ENCODE data around the gene SEC24C. TPM values are rescaled to one million over a fixed set of nuclear protein-coding genes. Genes with fewer than 3 reads are reported as not detected.
"Not testable (repeated sequence)": the region's sequence is repeated elsewhere in the genome, so short reads cannot be mapped to it uniquely, and the experiment has no call there.

The SEC24C gene
- total RNA-seq, 2 experiments from 2014 or later: 52.0 to 54.2 TPM

GRCh38 chr10:73716251-73716650, 27.9 kb upstream of the SEC24C start:
- H3K4me1 Mint-ChIP-seq (ENCODE audit: low read depth): no peaks in the 10 kb centered on the region
- TF ChIP-seq, protein P1, sequence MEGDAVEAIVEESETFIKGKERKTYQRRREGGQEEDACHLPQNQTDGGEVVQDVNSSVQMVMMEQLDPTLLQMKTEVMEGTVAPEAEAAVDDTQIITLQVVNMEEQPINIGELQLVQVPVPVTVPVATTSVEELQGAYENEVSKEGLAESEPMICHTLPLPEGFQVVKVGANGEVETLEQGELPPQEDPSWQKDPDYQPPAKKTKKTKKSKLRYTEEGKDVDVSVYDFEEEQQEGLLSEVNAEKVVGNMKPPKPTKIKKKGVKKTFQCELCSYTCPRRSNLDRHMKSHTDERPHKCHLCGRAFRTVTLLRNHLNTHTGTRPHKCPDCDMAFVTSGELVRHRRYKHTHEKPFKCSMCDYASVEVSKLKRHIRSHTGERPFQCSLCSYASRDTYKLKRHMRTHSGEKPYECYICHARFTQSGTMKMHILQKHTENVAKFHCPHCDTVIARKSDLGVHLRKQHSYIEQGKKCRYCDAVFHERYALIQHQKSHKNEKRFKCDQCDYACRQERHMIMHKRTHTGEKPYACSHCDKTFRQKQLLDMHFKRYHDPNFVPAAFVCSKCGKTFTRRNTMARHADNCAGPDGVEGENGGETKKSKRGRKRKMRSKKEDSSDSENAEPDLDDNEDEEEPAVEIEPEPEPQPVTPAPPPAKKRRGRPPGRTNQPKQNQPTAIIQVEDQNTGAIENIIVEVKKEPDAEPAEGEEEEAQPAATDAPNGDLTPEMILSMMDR (IDR thresholded peaks at IDR 0.05): no peak
- Histone ChIP-seq H3K9me3 (ENCODE audit: control insufficient read depth in 1 of 2, insufficient read depth in 1 of 2, low read length in 2 of 2) (no peaks in the 10 kb centered on the region), H3K36me3 (ENCODE audit: insufficient read depth, low read length) (peaks cover 52% of the 10 kb centered on the region), H3K4me1 (ENCODE audit: insufficient read depth, low read length) (no peaks in the 10 kb centered on the region), H3K27ac (ENCODE audit: low read depth in 1 of 2, low read length in 2 of 2) (no peak overlapping the region), H3K4me3 (ENCODE audit: low read length) (no peak overlapping the region), H3K27me3 (ENCODE audit: control insufficient read depth in 1 of 2, insufficient read depth in 2 of 2, low read length in 2 of 2) (no peaks in the 10 kb centered on the region)
- intact Hi-C loops (cut with DNase I, micrococcal nuclease): no loop called here
- H3K36me3 Mint-ChIP-seq (ENCODE audit: low read depth): peaks cover 61% of the 10 kb centered on the region
- H3K27ac Mint-ChIP-seq: no peak overlapping the region
- H3K9me3 Mint-ChIP-seq: no peaks in the 10 kb centered on the region
- ChIA-PET POLR2A (no interaction called here), CTCF (interaction anchor here (1.1 kb wide), 1 partner anchor 161 kb away, joined by 4 read pairs; no protein-coding TSS in a partner anchor)
- ATAC-seq (ENCODE audit: poor library complexity) (no peak), DNase-seq (no peak)
- no peaks in the 10 kb centered on the region for H3K27me3 Mint-ChIP-seq
- no peak overlapping the region for H3K4me3 Mint-ChIP-seq

DNA sequence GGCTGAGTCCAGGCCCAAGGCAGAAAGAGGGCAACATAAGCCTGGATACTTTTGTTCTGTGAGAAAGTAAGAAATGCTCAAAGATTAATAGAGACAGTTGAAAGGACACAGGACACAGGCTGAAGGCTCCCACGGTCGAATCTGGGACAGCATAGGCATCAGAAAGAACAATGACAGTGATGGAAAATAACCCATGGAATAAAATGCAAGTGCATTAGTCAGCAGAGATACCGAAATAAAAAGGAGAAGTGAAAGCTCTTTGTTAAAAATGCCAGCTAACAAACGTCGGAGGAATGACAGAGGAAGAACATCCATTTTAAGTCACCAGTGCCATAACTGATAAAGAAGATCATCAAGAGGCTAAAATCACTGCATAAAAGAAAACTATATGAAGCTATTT, 26.6 kb upstream of the SEC24C start:
- H3K4me3 ChIP-seq (ENCODE audit: low read length): no peak overlapping the region
- H3K27ac ChIP-seq (ENCODE audit: low read depth in 1 of 2, low read length in 2 of 2): no peak overlapping the region
- no peaks in the 10 kb centered on the region for H3K9me3 Mint-ChIP-seq
- peaks cover 69% of the 10 kb centered on the region for H3K36me3 Mint-ChIP-seq (ENCODE audit: low read depth)
- H3K4me1 ChIP-seq (ENCODE audit: insufficient read depth, low read length): no peaks in the 10 kb centered on the region
- peak overlapping the region; percentile 22 for H3K27ac Mint-ChIP-seq
- POLR2A ChIA-PET: no interaction called here
- no peak overlapping the region for H3K4me3 Mint-ChIP-seq
- DNase-seq (peak in 2 of 14 experiments; percentile 23 to 28), ATAC-seq (ENCODE audit: poor library complexity) (no peak)
- no peaks in the 10 kb centered on the region for H3K27me3 Mint-ChIP-seq
- no peaks in the 10 kb centered on the region for H3K9me3 ChIP-seq (ENCODE audit: control insufficient read depth in 1 of 2, insufficient read depth in 1 of 2, low read length in 2 of 2)
- H3K27me3 ChIP-seq (ENCODE audit: control insufficient read depth in 1 of 2, insufficient read depth in 2 of 2, low read length in 2 of 2): no peaks in the 10 kb centered on the region
- H3K36me3 ChIP-seq (ENCODE audit: insufficient read depth, low read length): peaks cover 60% of the 10 kb centered on the region
- intact Hi-C loops (cut with DNase I, micrococcal nuclease): no loop called here
- CTCF ChIA-PET: interaction anchor here (1.0 kb wide), 1 partner anchor 15 kb away, joined by 3 read pairs; no protein-coding TSS in a partner anchor
- TF ChIP-seq, protein P1 (IDR thresholded peaks at IDR 0.05): no peak
- H3K4me1 Mint-ChIP-seq (ENCODE audit: low read depth): no peaks in the 10 kb centered on the region

DNA sequence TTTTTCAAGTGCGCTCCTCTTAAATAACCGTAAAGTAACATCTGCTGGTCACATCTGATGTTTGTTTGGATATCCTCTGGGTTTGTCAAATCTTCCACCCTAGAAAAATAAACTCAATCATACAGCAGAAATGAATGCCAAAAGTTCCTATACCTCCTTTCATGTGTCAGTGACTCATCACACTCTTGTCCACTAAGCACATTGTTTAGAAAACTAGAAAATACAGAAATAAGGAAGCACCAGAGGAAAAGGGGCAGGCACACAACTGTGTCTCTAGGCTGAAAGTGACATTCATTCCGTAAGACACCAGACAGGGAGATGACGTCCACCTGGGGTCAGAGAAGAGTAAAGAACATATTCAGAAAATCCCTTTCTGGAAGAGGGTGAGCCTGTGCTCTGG, 23.6 kb upstream of the SEC24C start:
- H3K27ac ChIP-seq (ENCODE audit: low read depth in 1 of 2, low read length in 2 of 2); POLR2A ChIA-PET; H3K4me3 Mint-ChIP-seq; H3K27ac Mint-ChIP-seq; intact Hi-C loops (cut with DNase I, micrococcal nuclease); H3K9me3 Mint-ChIP-seq; DNase-seq; H3K27me3 Mint-ChIP-seq; ATAC-seq (ENCODE audit: poor library complexity); H3K4me1 Mint-ChIP-seq (ENCODE audit: low read depth); CTCF ChIA-PET; H3K9me3 ChIP-seq (ENCODE audit: control insufficient read depth in 1 of 2, insufficient read depth in 1 of 2, low read length in 2 of 2); H3K4me3 ChIP-seq (ENCODE audit: low read length); H3K27me3 ChIP-seq (ENCODE audit: control insufficient read depth in 1 of 2, insufficient read depth in 2 of 2, low read length in 2 of 2); H3K4me1 ChIP-seq (ENCODE audit: insufficient read depth, low read length): not testable (repeated sequence)
- peaks cover 84% of the 10 kb centered on the region for H3K36me3 Mint-ChIP-seq (ENCODE audit: low read depth)
- H3K36me3 ChIP-seq (ENCODE audit: insufficient read depth, low read length): peaks cover 76% of the 10 kb centered on the region

GRCh38 chr10:73723516-73723915, 20.7 kb upstream of the SEC24C start:
- no peak overlapping the region for H3K27ac Mint-ChIP-seq
- H3K4me3 ChIP-seq (ENCODE audit: low read length): no peak overlapping the region
- no peaks in the 10 kb centered on the region for H3K27me3 ChIP-seq (ENCODE audit: control insufficient read depth in 1 of 2, insufficient read depth in 2 of 2, low read length in 2 of 2)
- intact Hi-C loops (cut with DNase I, micrococcal nuclease): no loop called here
- peaks cover 74% of the 10 kb centered on the region for H3K36me3 Mint-ChIP-seq (ENCODE audit: low read depth)
- no peaks in the 10 kb centered on the region for H3K27me3 Mint-ChIP-seq
- H3K4me1 ChIP-seq (ENCODE audit: insufficient read depth, low read length): no peaks in the 10 kb centered on the region
- H3K27ac ChIP-seq (ENCODE audit: low read depth in 1 of 2, low read length in 2 of 2): no peak overlapping the region
- H3K4me1 Mint-ChIP-seq (ENCODE audit: low read depth): peaks cover 8% of the 10 kb centered on the region
- TF ChIP-seq, protein P1 (IDR thresholded peaks at IDR 0.05): no peak
- peaks cover 63% of the 10 kb centered on the region for H3K36me3 ChIP-seq (ENCODE audit: insufficient read depth, low read length)
- ChIA-PET CTCF (no interaction called here), POLR2A (no interaction called here)
- no peaks in the 10 kb centered on the region for H3K9me3 Mint-ChIP-seq
- DNase-seq: no peak
- H3K4me3 Mint-ChIP-seq: no peak overlapping the region
- ATAC-seq (ENCODE audit: poor library complexity): no peak
- no peaks in the 10 kb centered on the region for H3K9me3 ChIP-seq (ENCODE audit: control insufficient read depth in 1 of 2, insufficient read depth in 1 of 2, low read length in 2 of 2)

DNA sequence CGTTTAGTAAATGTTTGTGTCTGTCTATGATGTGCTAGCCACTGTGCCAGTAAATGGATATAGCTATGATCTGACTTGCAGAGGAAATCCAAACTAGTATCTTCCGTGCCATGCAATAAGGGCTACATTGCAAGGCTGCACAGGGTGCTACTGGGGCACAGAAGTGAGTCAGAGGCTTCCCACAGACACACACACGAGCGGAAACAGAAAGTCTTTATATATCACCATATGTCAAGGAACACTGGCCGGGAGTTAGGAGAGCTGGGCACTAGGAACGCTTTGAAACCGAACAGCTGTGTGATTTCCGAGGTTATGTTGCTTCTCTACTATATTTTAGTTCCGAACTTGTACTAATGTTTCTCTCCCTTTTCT, 14.4 kb upstream of the SEC24C start:
- peak overlapping the region; percentile 98 for H3K4me3 Mint-ChIP-seq

More for the DNA sequence above, 14.4 kb upstream of the SEC24C start:
- Mint-ChIP-seq H3K4me1 (ENCODE audit: low read depth) (peaks cover 31% of the 10 kb centered on the region), H3K36me3 (ENCODE audit: low read depth) (peaks cover 47% of the 10 kb centered on the region), H3K27ac (peak overlapping the region; percentile 94)
- POLR2A ChIA-PET: interaction anchor here (0.9 to 3.6 kb wide), 10 partner anchors 13 to 1480 kb away, joined by 3 to 84 read pairs (median 6); partner anchors contain the start of genes CHCHD1, PPP3CB, SEC24C and VDAC2
- not testable (repeated sequence) for H3K9me3 ChIP-seq (ENCODE audit: control insufficient read depth in 1 of 2, insufficient read depth in 1 of 2, low read length in 2 of 2); H3K27me3 ChIP-seq (ENCODE audit: control insufficient read depth in 1 of 2, insufficient read depth in 2 of 2, low read length in 2 of 2); H3K9me3 Mint-ChIP-seq; H3K27me3 Mint-ChIP-seq
- Histone ChIP-seq H3K27ac (ENCODE audit: low read depth in 1 of 2, low read length in 2 of 2) (peak overlapping the region; percentile 77 to 86), H3K36me3 (ENCODE audit: insufficient read depth, low read length) (peaks cover 37% of the 10 kb centered on the region), H3K4me1 (ENCODE audit: insufficient read depth, low read length) (peaks cover 25% of the 10 kb centered on the region), H3K4me3 (ENCODE audit: low read length) (peak overlapping the region; percentile 87)
- peak; percentile 23 for ATAC-seq (ENCODE audit: poor library complexity)
- intact Hi-C loops (cut with DNase I, micrococcal nuclease): loop anchor here (1.0 to 10.0 kb wide), 5 partner anchors 14 to 425 kb away; partner anchors contain the start of genes ADK (in 1 of the 2), AP3M1 (in 1 of the 2), SEC24C (in 1 of the 2) and ZSWIM8 (in 1 of the 2)
- peak in 11 of 14 experiments; percentile 17 to 65 (median 30) for DNase-seq
- CTCF ChIA-PET: interaction anchor here (0.7 to 1.5 kb wide), 2 partner anchors 39 to 297 kb away, joined by 3 read pairs; no protein-coding TSS in a partner anchor
